Stimulated activated CD4-positive, alpha-beta T cell treated with anti-CD3 and anti-CD28 coated beads, Interleukin-4, amount 100 ng/mL, for 24 hours (primary cell): ENCODE results near the gene LTK.

Source experiments
- DNase-seq: peaks from one replicate; pipeline ENCODE4 v3.0.0-alpha.2; 2020

The LTK gene

GRCh38 chr15:41495736-41496599 is 17.7 kb downstream of the LTK start:
- no peak for DNase-seq

- DNase-seq, result peak; percentile 33
These were observed 18.5 kb downstream of the LTK start for GRCh38 chr15:41494922-41495735.

GRCh38 chr15:41494190-41494921 is 19.3 kb downstream of the LTK start:
- DNase-seq, result peak; percentile 35

- DNase-seq, result no peak
These were observed 19.8 kb downstream of the LTK start for GRCh38 chr15:41493902-41494189.

- DNase-seq, result peak; percentile 91
These were observed 20.3 kb downstream of the LTK start, which contains the start of gene ITPKA for GRCh38 chr15:41493205-41493901. ITPKA (plus strand) TSS chr15:41493874; CDS start chr15:41493928, 54 bp downstream.

- no peak for DNase-seq
These were observed 20.9 kb downstream of the LTK start for GRCh38 chr15:41492597-41493204.

GRCh38 chr15:41491889-41492288 is 21.7 kb downstream of the LTK start:
- no peak for DNase-seq

GRCh38 chr15:41490355-41490754 is 23.3 kb downstream of the LTK start:
- peak; percentile 40 for DNase-seq

- no peak for DNase-seq
These were observed 24.0 kb downstream of the LTK start for GRCh38 chr15:41489641-41490040.

- DNase-seq, result peak; percentile 22
These were observed 25.8 kb downstream of the LTK start for GRCh38 chr15:41487802-41488201.

- DNase-seq, result no peak
These were observed 26.2 kb downstream of the LTK start for GRCh38 chr15:41487381-41487780.

GRCh38 chr15:41486286-41486685 is 27.3 kb downstream of the LTK start:
- DNase-seq, result no peak

GRCh38 chr15:41484937-41485625 is 28.5 kb downstream of the LTK start:
- no peak for DNase-seq

- no peak for DNase-seq
These were observed 30.1 kb downstream of the LTK start for GRCh38 chr15:41483519-41483918.

- DNase-seq, result peak; percentile 32
These were observed 30.5 kb downstream of the LTK start for GRCh38 chr15:41483115-41483514.

- no peak for DNase-seq
These were observed 31.3 kb downstream of the LTK start for GRCh38 chr15:41482110-41482877.

- no peak for DNase-seq
These were observed 33.1 kb downstream of the LTK start for GRCh38 chr15:41480396-41481140.

- DNase-seq, result no peak
These were observed 37.1 kb downstream of the LTK start for GRCh38 chr15:41476416-41477048.

GRCh38 chr15:41474941-41475340 is 38.7 kb downstream of the LTK start:
- DNase-seq, result no peak

- DNase-seq, result no peak
These were observed 39.2 kb downstream of the LTK start for GRCh38 chr15:41474436-41474835.
